Measurements from ENCODE around the gene MEIKIN.

DNA sequence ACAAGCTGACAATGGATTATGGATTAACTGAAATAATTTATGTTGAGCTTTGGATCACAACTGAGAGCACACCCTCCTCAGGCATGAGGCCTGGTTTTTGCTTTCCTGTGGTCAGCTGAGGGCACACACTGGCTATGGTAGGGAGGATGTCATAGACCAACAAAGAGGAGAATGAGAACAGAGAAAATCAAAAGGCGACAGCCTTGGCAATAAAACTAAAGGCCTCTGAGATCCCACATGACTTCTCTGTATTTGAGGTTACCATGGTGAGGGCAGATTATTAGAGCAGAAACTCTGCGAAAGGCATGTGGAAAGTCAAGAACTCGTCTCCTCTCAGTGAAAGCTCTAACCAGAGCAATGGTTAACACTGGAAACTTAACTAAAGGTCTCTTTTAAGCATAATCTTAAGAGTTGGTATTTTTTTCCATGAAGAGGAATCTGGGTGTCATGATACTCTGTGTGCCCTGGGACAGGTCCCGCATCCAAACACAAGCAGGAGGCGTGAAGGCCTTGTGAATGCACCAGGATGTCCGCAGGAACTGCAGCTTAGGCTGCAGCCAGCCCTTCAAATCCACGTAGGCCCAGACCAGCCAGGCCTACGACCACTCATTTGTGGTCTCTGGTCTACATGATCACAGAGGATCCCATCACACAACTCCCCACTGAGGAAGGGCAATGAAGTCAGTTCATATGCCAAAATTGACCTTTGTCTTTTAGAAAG lies 12.4 kb upstream of the MEIKIN start:
- TF ChIP-seq, protein P1, sequence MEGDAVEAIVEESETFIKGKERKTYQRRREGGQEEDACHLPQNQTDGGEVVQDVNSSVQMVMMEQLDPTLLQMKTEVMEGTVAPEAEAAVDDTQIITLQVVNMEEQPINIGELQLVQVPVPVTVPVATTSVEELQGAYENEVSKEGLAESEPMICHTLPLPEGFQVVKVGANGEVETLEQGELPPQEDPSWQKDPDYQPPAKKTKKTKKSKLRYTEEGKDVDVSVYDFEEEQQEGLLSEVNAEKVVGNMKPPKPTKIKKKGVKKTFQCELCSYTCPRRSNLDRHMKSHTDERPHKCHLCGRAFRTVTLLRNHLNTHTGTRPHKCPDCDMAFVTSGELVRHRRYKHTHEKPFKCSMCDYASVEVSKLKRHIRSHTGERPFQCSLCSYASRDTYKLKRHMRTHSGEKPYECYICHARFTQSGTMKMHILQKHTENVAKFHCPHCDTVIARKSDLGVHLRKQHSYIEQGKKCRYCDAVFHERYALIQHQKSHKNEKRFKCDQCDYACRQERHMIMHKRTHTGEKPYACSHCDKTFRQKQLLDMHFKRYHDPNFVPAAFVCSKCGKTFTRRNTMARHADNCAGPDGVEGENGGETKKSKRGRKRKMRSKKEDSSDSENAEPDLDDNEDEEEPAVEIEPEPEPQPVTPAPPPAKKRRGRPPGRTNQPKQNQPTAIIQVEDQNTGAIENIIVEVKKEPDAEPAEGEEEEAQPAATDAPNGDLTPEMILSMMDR (conservative IDR thresholded peaks at IDR 0.05; ENCODE audit: low read depth in 2 of 2), result no peak
- TF ChIP-seq POLR2AphosphoS5 (IDR thresholded peaks at IDR 0.05; ENCODE audit: low read depth) (no peak), NANOG (IDR thresholded peaks at IDR 0.05; ENCODE audit: borderline replicate concordance) (no peak), ZNF114 (CRISPR knock-in tag; IDR thresholded peaks at IDR 0.05) (no peak), EZH2phosphoT487 (IDR thresholded peaks at IDR 0.05; ENCODE audit: unreplicated experiment) (no peak), CREB1 (CRISPR knock-in tag; IDR thresholded peaks at IDR 0.05; ENCODE audit: low read depth) (no peak), ZNF331 (CRISPR knock-in tag; IDR thresholded peaks at IDR 0.05; ENCODE audit: low read depth) (no peak), EZH2 (IDR thresholded peaks at IDR 0.05; ENCODE audit: low read depth, unreplicated experiment) (no peak), JUNB (IDR thresholded peaks at IDR 0.05; ENCODE audit: unreplicated experiment) (no peak), STAT1 (IDR thresholded peaks at IDR 0.05; ENCODE audit: unreplicated experiment) (no peak)
- TF ChIP-seq, protein P2, sequence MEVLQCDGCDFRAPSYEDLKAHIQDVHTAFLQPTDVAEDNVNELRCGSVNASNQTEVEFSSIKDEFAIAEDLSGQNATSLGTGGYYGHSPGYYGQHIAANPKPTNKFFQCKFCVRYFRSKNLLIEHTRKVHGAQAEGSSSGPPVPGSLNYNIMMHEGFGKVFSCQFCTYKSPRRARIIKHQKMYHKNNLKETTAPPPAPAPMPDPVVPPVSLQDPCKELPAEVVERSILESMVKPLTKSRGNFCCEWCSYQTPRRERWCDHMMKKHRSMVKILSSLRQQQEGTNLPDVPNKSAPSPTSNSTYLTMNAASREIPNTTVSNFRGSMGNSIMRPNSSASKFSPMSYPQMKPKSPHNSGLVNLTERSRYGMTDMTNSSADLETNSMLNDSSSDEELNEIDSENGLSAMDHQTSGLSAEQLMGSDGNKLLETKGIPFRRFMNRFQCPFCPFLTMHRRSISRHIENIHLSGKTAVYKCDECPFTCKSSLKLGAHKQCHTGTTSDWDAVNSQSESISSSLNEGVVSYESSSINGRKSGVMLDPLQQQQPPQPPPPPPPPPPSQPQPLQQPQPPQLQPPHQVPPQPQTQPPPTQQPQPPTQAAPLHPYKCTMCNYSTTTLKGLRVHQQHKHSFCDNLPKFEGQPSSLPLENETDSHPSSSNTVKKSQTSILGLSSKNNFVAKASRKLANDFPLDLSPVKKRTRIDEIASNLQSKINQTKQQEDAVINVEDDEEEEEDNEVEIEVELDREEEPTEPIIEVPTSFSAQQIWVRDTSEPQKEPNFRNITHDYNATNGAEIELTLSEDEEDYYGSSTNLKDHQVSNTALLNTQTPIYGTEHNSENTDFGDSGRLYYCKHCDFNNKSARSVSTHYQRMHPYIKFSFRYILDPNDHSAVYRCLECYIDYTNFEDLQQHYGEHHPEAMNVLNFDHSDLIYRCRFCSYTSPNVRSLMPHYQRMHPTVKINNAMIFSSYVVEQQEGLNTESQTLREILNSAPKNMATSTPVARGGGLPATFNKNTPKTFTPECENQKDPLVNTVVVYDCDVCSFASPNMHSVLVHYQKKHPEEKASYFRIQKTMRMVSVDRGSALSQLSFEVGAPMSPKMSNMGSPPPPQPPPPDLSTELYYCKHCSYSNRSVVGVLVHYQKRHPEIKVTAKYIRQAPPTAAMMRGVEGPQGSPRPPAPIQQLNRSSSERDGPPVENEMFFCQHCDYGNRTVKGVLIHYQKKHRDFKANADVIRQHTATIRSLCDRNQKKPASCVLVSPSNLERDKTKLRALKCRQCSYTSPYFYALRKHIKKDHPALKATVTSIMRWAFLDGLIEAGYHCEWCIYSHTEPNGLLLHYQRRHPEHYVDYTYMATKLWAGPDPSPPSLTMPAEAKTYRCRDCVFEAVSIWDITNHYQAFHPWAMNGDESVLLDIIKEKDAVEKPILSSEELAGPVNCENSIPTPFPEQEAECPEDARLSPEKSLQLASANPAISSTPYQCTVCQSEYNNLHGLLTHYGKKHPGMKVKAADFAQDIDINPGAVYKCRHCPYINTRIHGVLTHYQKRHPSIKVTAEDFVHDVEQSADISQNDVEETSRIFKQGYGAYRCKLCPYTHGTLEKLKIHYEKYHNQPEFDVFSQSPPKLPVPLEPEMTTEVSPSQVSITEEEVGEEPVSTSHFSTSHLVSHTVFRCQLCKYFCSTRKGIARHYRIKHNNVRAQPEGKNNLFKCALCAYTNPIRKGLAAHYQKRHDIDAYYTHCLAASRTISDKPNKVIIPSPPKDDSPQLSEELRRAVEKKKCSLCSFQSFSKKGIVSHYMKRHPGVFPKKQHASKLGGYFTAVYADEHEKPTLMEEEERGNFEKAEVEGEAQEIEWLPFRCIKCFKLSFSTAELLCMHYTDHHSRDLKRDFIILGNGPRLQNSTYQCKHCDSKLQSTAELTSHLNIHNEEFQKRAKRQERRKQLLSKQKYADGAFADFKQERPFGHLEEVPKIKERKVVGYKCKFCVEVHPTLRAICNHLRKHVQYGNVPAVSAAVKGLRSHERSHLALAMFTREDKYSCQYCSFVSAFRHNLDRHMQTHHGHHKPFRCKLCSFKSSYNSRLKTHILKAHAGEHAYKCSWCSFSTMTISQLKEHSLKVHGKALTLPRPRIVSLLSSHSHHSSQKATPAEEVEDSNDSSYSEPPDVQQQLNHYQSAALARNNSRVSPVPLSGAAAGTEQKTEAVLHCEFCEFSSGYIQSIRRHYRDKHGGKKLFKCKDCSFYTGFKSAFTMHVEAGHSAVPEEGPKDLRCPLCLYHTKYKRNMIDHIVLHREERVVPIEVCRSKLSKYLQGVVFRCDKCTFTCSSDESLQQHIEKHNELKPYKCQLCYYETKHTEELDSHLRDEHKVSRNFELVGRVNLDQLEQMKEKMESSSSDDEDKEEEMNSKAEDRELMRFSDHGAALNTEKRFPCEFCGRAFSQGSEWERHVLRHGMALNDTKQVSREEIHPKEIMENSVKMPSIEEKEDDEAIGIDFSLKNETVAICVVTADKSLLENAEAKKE (CRISPR knock-in tag; IDR thresholded peaks at IDR 0.05), result no peak
- TF ChIP-seq, protein P3, sequence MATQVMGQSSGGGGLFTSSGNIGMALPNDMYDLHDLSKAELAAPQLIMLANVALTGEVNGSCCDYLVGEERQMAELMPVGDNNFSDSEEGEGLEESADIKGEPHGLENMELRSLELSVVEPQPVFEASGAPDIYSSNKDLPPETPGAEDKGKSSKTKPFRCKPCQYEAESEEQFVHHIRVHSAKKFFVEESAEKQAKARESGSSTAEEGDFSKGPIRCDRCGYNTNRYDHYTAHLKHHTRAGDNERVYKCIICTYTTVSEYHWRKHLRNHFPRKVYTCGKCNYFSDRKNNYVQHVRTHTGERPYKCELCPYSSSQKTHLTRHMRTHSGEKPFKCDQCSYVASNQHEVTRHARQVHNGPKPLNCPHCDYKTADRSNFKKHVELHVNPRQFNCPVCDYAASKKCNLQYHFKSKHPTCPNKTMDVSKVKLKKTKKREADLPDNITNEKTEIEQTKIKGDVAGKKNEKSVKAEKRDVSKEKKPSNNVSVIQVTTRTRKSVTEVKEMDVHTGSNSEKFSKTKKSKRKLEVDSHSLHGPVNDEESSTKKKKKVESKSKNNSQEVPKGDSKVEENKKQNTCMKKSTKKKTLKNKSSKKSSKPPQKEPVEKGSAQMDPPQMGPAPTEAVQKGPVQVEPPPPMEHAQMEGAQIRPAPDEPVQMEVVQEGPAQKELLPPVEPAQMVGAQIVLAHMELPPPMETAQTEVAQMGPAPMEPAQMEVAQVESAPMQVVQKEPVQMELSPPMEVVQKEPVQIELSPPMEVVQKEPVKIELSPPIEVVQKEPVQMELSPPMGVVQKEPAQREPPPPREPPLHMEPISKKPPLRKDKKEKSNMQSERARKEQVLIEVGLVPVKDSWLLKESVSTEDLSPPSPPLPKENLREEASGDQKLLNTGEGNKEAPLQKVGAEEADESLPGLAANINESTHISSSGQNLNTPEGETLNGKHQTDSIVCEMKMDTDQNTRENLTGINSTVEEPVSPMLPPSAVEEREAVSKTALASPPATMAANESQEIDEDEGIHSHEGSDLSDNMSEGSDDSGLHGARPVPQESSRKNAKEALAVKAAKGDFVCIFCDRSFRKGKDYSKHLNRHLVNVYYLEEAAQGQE (IDR thresholded peaks at IDR 0.05; ENCODE audit: unreplicated experiment), result no peak
- TF ChIP-seq, protein P4, sequence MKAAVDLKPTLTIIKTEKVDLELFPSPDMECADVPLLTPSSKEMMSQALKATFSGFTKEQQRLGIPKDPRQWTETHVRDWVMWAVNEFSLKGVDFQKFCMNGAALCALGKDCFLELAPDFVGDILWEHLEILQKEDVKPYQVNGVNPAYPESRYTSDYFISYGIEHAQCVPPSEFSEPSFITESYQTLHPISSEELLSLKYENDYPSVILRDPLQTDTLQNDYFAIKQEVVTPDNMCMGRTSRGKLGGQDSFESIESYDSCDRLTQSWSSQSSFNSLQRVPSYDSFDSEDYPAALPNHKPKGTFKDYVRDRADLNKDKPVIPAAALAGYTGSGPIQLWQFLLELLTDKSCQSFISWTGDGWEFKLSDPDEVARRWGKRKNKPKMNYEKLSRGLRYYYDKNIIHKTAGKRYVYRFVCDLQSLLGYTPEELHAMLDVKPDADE (IDR thresholded peaks at IDR 0.05), result no peak
